ENCODE measurements around the gene POP7.

Gene POP7

DNA sequence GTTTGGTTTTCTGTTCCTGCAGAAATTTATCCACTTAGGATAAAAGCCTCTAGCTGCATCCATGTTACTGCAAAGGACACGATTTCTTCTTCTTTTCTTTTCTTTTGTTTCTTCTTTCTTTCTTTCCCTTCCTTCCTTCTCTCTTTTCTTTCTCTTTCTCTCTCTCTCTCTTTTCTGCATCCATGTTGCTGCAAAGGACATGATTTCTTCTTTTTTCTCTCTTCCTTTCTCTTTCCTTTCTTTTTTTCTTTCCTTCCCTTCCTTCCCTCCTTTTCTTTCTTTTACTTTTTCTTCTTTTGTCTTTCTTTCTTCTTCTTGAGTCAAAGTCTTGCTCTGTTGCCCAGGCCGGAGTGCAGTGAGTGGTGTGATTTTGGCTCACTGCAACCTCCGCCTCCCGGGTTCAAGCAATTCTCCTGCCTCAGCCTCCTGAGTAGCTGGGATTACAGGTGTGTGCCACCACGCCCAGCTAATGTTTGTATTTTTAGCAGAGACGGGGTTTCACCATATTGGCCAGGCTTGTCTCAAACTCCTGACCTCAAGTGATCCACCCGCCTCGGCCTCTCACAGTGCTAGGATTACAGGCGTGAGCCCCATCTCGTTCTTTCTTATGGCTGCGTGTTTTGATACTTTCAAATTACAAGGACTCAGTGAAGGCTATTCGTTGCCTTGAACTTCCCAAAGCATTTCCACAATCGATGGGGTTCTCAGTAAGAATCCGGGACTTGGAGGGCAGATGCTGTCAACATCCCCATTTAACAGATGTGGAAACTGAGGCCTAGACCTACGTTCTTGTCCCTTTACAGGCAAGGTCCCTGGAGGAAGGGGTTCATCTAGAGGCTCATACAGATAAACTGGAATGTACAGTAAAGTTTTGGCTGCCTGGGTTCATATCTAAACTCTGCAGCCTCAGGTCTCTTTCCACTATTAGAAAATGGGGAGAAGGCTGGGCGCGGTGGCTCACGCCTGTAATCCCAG lies 34.3 kb upstream of the POP7 start:
- Histone ChIP-seq H3K9me3 (ENCODE audit: insufficient read depth, low read length) (no peaks in the 10 kb centered on the region), H3K9ac (ENCODE audit: insufficient read length, low read depth) (no peak overlapping the region), H3K27me3 (ENCODE audit: insufficient read depth, insufficient read length) (peaks cover 2% of the 10 kb centered on the region), H3K36me3 (ENCODE audit: insufficient read depth, insufficient read length, low read length) (peaks cover 4% of the 10 kb centered on the region), H3K4me3 (ENCODE audit: insufficient read length, low read depth) (no peak overlapping the region), H3K4me1 (ENCODE audit: insufficient read depth, insufficient read length) (peaks cover 3% of the 10 kb centered on the region)
- DNase-seq (ENCODE audit: low read depth, low spot score), result no peak
- TF ChIP-seq SUZ12 (IDR thresholded peaks at IDR 0.05; ENCODE audit: extremely low read depth, insufficient read depth, insufficient read length) (no peak), YY1 (IDR thresholded peaks at IDR 0.05; ENCODE audit: insufficient read depth, insufficient read length) (no peak), ZNF274 (IDR thresholded peaks at IDR 0.05; ENCODE audit: low read depth, low read length) (no peak)

DNA sequence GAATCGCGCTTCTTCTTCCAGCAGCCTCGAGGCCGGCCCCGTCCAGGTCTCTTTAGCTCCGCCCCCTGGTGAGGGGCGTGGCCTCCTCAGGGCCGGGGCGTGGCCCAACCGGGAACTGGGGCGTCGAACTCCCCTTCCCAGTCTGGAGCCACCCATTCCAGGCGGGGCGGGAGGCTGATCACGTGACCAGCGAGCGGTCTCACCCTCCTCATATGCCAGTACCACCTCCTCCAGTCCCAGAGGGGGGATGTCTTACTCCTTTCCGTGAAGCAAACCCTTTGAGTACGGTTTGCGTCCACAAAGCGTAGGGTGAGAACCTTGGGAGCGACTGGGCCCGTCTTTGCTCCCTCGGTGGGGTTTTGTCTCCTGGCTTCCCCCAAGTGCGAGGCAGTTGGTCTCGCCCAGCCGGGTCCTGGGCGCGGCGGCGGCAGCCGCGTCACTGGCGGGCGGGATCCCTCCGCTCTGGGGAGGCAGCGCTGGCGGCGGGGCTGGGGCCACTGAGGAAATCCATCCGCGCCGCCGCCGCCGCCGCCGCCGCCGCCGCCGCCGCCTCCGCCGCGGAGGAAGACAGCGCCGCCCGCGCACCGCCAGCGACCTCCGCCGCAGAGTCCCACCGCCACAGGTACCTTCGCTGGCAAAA lies 32.5 kb upstream of the POP7 start, which contains the start of gene GNB2:
TSS of gene GNB2 (plus strand) at position 439 of the 640 bp plus-strand sequence. CDS start 2,526 bp downstream, outside the sequence.
- Histone ChIP-seq H3K9me3 (ENCODE audit: insufficient read depth, low read length) (no peaks in the 10 kb centered on the region), H3K4me1 (ENCODE audit: insufficient read depth, insufficient read length) (peaks cover 9% of the 10 kb centered on the region), H3K9ac (ENCODE audit: insufficient read length, low read depth) (peak within 1 kb of the TSS; percentile 83), H3K27me3 (ENCODE audit: insufficient read depth, insufficient read length) (peaks cover 2% of the 10 kb centered on the region), H3K4me3 (ENCODE audit: insufficient read length, low read depth) (peak within 1 kb of the TSS; percentile 79), H3K36me3 (ENCODE audit: insufficient read depth, insufficient read length, low read length) (peaks cover 21% of the 10 kb centered on the region)
- no peak for TF ChIP-seq YY1 (IDR thresholded peaks at IDR 0.05; ENCODE audit: insufficient read depth, insufficient read length)
- TF ChIP-seq SUZ12 (IDR thresholded peaks at IDR 0.05; ENCODE audit: extremely low read depth, insufficient read depth, insufficient read length), result no peak
- TF ChIP-seq ZNF274 (IDR thresholded peaks at IDR 0.05; ENCODE audit: low read depth, low read length), result no peak
- DNase-seq (ENCODE audit: low read depth, low spot score), result peak; percentile 98

DNA sequence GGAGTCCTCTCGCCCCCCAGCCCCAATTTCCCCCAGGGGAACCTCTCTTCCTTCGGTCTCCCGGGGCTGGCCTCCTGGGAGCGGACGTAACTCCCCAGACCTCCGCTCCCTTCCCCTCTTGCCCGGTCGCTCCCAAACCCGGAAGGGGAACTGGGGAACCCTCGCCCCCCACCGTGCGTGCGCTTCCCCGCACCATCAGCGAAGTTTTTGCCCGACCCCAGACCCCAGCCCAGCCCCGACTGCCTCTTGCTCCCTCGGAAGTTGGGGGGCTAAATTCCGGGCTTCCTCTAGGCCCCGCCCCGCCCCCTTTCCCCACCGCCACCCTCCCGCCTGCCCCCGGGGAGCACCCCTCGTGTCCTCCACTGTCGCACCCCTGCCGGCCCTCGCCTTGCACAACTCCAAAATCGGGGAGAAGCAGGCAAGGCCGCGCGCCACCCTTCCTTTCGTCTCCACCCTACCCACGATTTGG lies 31.9 kb upstream of the POP7 start:
- peak overlapping the region; percentile 79 for H3K4me3 ChIP-seq (ENCODE audit: insufficient read length, low read depth)
- peaks cover 2% of the 10 kb centered on the region for H3K27me3 ChIP-seq (ENCODE audit: insufficient read depth, insufficient read length)
- DNase-seq (ENCODE audit: low read depth, low spot score), result no peak

DNA sequence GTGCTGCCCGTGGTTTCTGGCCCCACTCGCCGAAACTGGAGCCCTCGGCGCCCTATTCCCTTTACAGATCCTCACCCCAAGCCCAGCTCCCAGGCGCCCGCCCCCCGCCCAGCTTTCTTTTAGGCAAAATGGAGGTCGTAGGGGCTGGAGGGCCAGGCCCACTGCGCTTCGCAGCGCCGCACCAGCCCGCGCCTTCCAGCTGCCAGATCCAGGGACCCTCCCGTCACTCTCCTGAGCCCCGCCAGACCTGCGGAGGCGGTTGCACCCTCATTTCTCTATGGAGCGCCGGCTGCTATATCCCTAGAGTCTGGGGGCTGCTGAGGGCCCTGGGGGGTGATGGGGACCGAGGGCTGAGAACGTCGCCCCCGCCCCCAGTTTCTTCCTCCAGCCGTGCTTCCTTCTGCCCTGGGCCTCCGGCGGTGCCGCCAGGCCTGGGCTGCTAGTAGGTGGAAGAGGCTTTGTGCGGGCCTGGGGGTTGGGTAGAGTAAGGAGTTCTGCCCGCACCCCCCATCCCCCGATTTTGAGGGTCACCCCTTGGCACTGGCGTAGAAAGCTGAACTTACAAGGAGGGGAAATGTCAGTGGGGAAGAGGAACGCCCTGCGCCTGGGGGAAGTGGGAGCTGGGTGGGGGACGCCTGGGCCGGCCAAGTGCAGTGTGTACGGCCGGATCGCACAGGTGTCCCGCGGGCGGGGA lies 31.4 kb upstream of the POP7 start:
- peaks cover 9% of the 10 kb centered on the region for H3K4me1 ChIP-seq (ENCODE audit: insufficient read depth, insufficient read length)
- H3K4me3 ChIP-seq (ENCODE audit: insufficient read length, low read depth), result peak overlapping the region; percentile 79
- H3K36me3 ChIP-seq (ENCODE audit: insufficient read depth, insufficient read length, low read length), result peaks cover 31% of the 10 kb centered on the region
- H3K9ac ChIP-seq (ENCODE audit: insufficient read length, low read depth), result peak overlapping the region; percentile 83
- no peak for DNase-seq (ENCODE audit: low read depth, low spot score)
- H3K9me3 ChIP-seq (ENCODE audit: insufficient read depth, low read length), result no peaks in the 10 kb centered on the region
- TF ChIP-seq SUZ12 (IDR thresholded peaks at IDR 0.05; ENCODE audit: extremely low read depth, insufficient read depth, insufficient read length), result no peak
- peaks cover 2% of the 10 kb centered on the region for H3K27me3 ChIP-seq (ENCODE audit: insufficient read depth, insufficient read length)

More for the DNA sequence above, 31.9 kb upstream of the POP7 start:
- TF ChIP-seq SUZ12 (IDR thresholded peaks at IDR 0.05; ENCODE audit: extremely low read depth, insufficient read depth, insufficient read length), result no peak
- no peak for TF ChIP-seq ZNF274 (IDR thresholded peaks at IDR 0.05; ENCODE audit: low read depth, low read length)
- Histone ChIP-seq H3K4me1 (ENCODE audit: insufficient read depth, insufficient read length) (peaks cover 9% of the 10 kb centered on the region), H3K36me3 (ENCODE audit: insufficient read depth, insufficient read length, low read length) (peaks cover 26% of the 10 kb centered on the region), H3K9ac (ENCODE audit: insufficient read length, low read depth) (peak overlapping the region; percentile 83), H3K9me3 (ENCODE audit: insufficient read depth, low read length) (no peaks in the 10 kb centered on the region)

DNA sequence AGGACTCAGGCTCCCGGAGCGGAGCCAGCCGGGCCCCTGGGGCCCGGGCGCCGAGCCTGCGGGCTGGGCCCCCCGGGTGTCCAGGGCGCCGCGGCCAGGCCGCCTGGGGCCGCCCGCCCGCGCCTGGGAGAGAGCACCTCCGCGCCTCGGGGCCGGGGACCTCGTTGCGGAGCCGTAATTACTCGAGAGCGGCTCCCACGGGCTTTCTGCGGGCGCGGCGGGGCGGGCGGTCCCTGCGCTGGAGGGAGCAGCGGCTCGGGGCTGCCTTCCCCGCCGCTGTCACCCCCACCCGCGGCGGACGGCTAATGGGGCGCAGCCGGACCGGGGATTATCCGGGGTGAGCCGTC lies 30.8 kb upstream of the POP7 start:
- DNase-seq (ENCODE audit: low read depth, low spot score), result no peak
- TF ChIP-seq SUZ12 (IDR thresholded peaks at IDR 0.05; ENCODE audit: extremely low read depth, insufficient read depth, insufficient read length), result no peak
- TF ChIP-seq YY1 (IDR thresholded peaks at IDR 0.05; ENCODE audit: insufficient read depth, insufficient read length), result no peak
- no peak for TF ChIP-seq ZNF274 (IDR thresholded peaks at IDR 0.05; ENCODE audit: low read depth, low read length)
- peaks cover 2% of the 10 kb centered on the region for H3K27me3 ChIP-seq (ENCODE audit: insufficient read depth, insufficient read length)
- H3K9me3 ChIP-seq (ENCODE audit: insufficient read depth, low read length), result no peaks in the 10 kb centered on the region
- H3K4me1 ChIP-seq (ENCODE audit: insufficient read depth, insufficient read length), result peaks cover 9% of the 10 kb centered on the region
- H3K9ac ChIP-seq (ENCODE audit: insufficient read length, low read depth), result peak overlapping the region; percentile 83
- H3K4me3 ChIP-seq (ENCODE audit: insufficient read length, low read depth), result peak overlapping the region; percentile 79
- peaks cover 34% of the 10 kb centered on the region for H3K36me3 ChIP-seq (ENCODE audit: insufficient read depth, insufficient read length, low read length)

DNA sequence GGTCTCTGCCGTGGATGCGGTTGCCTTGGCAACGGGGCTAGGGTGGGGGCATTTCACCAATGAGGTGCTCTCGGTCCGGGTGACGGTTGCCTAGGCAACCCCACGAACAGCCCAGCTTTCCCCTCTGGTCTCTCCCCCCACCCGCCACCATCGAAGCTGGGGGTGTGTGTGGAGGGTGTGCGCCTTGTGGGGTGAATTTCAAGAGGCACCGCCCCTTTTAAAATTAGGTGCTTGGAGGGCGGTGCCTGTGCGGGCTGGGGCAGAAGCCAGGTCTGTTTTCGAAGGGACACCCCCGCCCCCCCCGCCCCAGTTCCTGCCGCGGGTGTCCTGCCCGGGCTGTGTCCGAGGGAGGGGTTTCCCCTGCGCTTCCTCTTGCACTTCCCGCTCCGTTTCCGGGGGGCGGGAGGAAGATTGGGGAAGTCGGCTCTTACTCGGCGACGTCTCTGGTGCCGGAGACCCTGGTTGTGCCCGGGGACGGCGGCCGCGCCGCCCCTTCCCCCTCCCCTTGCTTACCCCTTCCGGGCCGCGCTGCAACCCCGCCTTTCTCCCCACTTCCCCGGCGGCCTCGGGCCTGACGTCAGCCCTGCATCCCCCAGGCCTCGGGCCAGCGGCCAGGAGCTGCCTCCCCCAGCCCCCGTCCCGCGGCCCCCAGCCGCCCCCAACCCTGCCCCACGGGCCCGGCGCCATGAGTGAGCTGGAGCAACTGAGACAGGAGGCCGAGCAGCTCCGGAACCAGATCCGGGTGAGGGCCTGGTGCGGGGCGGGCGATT lies 30.2 kb upstream of the POP7 start:
- Histone ChIP-seq H3K27me3 (ENCODE audit: insufficient read depth, insufficient read length) (peaks cover 2% of the 10 kb centered on the region), H3K9me3 (ENCODE audit: insufficient read depth, low read length) (no peaks in the 10 kb centered on the region), H3K36me3 (ENCODE audit: insufficient read depth, insufficient read length, low read length) (peaks cover 41% of the 10 kb centered on the region), H3K9ac (ENCODE audit: insufficient read length, low read depth) (peak overlapping the region; percentile 50), H3K4me1 (ENCODE audit: insufficient read depth, insufficient read length) (peaks cover 13% of the 10 kb centered on the region), H3K4me3 (ENCODE audit: insufficient read length, low read depth) (peak overlapping the region; percentile 42)
- no peak for TF ChIP-seq SUZ12 (IDR thresholded peaks at IDR 0.05; ENCODE audit: extremely low read depth, insufficient read depth, insufficient read length)
- no peak for TF ChIP-seq ZNF274 (IDR thresholded peaks at IDR 0.05; ENCODE audit: low read depth, low read length)
- TF ChIP-seq YY1 (IDR thresholded peaks at IDR 0.05; ENCODE audit: insufficient read depth, insufficient read length), result no peak
- no peak for DNase-seq (ENCODE audit: low read depth, low spot score)
